SK-N-DZ (cell line): Measurements from ENCODE around the gene ANKRD13D.

Source experiments
- DNase-seq: peaks from one replicate; pipeline ENCODE4 v3.0.0-alpha.2; 2015; ENCODE audit warnings: low spot score

Gene ANKRD13D

GRCh38 chr11:67273260-67273990 lies 15.7 kb upstream of the ANKRD13D start:
- DNase-seq: no peak

- DNase-seq: no peak
These were observed 14.1 kb upstream of the ANKRD13D start for GRCh38 chr11:67274768-67275605.

- DNase-seq: no peak
These were observed 13.3 kb upstream of the ANKRD13D start for GRCh38 chr11:67275606-67276409.

GRCh38 chr11:67276781-67277230 lies 12.3 kb upstream of the ANKRD13D start:
- DNase-seq: no peak

GRCh38 chr11:67277231-67277961 lies 11.7 kb upstream of the ANKRD13D start:
- DNase-seq: no peak

GRCh38 chr11:67278135-67278938 lies 10.8 kb upstream of the ANKRD13D start:
- DNase-seq: no peak

- DNase-seq: no peak
These were observed 10.0 kb upstream of the ANKRD13D start for GRCh38 chr11:67278939-67279588.

GRCh38 chr11:67279589-67280340 lies 9.3 kb upstream of the ANKRD13D start:
- DNase-seq: no peak

- no peak for DNase-seq
These were observed 8.7 kb upstream of the ANKRD13D start for GRCh38 chr11:67280341-67280787.

GRCh38 chr11:67280788-67281551 lies 8.1 kb upstream of the ANKRD13D start:
- DNase-seq: no peak

- no peak for DNase-seq
These were observed 7.5 kb upstream of the ANKRD13D start for GRCh38 chr11:67281552-67282150.

- DNase-seq: no peak
These were observed 6.8 kb upstream of the ANKRD13D start for GRCh38 chr11:67282155-67282875.

GRCh38 chr11:67282876-67283371 lies 6.2 kb upstream of the ANKRD13D start:
- no peak for DNase-seq

- no peak for DNase-seq
These were observed 5.6 kb upstream of the ANKRD13D start for GRCh38 chr11:67283481-67283963.

- DNase-seq: no peak
These were observed 4.1 kb upstream of the ANKRD13D start for GRCh38 chr11:67284811-67285540.
